Neuronal stem cell (in vitro differentiated cells): ENCODE data around the gene ZNF76.

Source experiments
- DNase-seq: peaks from one replicate; pipeline ENCODE4 v3.0.0-alpha.2; 2013; ENCODE audit warnings: low spot score
- H2AFZ ChIP-seq: one replicate; pipeline ENCODE4 v1.6.1; 2013; ENCODE audit warnings: mild to moderate bottlenecking, low read length, inconsistent platforms
- H2AK5ac ChIP-seq: 2 replicates; pipeline ENCODE4 v1.6.1; 2013; ENCODE audit warnings: low read depth, mild to moderate bottlenecking, inconsistent platforms, low read length, moderate library complexity, mixed read lengths
- H2BK120ac ChIP-seq: 2 replicates; pipeline ENCODE4 v1.6.1; 2013; ENCODE audit warnings: low read depth, mild to moderate bottlenecking, inconsistent platforms, low read length, moderate library complexity, mixed read lengths
- H2BK12ac ChIP-seq: one replicate; pipeline ENCODE4 v1.6.1; 2013; ENCODE audit warnings: low read length, inconsistent platforms
- H2BK15ac ChIP-seq: 2 replicates; pipeline ENCODE4 v1.6.1; 2013; ENCODE audit warnings: mild to moderate bottlenecking, low read length, inconsistent platforms, mixed read lengths
- H2BK5ac ChIP-seq: one replicate; pipeline ENCODE4 v1.6.1; 2013; ENCODE audit warnings: inconsistent platforms, mild to moderate bottlenecking, low read length, moderate library complexity
- H3K14ac ChIP-seq: one replicate; pipeline ENCODE4 v1.6.1; 2013; ENCODE audit warnings: low read length, inconsistent platforms
- H3K18ac ChIP-seq: 2 replicates; pipeline ENCODE4 v1.6.1; 2013; ENCODE audit warnings: low read length, inconsistent platforms
- H3K23ac ChIP-seq: 2 replicates; pipeline ENCODE4 v1.6.1; 2013; ENCODE audit warnings: low read depth, mild to moderate bottlenecking, mixed read lengths, low read length, inconsistent platforms; ENCODE audit not compliant: poor library complexity
- H3K27ac ChIP-seq: replicated peaks from 3 replicates; pipeline ENCODE4 v1.5.1; 2013; ENCODE audit warnings: low read length, inconsistent platforms
- H3K27me3 ChIP-seq, 3 experiments: 2 replicates each; pipeline ENCODE4 v1.6.1; 2013; ENCODE audit warnings: low read length in 3 of 3, mild to moderate bottlenecking in 2 of 3, inconsistent platforms in 1 of 3, low read depth in 1 of 3, mixed read lengths in 1 of 3, moderate library complexity in 1 of 3; ENCODE audit not compliant: control insufficient read depth in 3 of 3, insufficient read depth in 3 of 3
- H3K36me3 ChIP-seq, 2 donors: replicated peaks in 1 of 2; 2 replicates each; pipeline ENCODE4 v1.6.1; 2013; ENCODE audit warnings: low read length in 2 of 2; ENCODE audit not compliant: control insufficient read depth in 2 of 2, insufficient read depth in 2 of 2
- H3K4ac ChIP-seq: 2 replicates; pipeline ENCODE4 v1.6.1; 2013; ENCODE audit warnings: inconsistent platforms, mild to moderate bottlenecking, low read length, moderate library complexity
- H3K4me1 ChIP-seq, 2 donors: 1 replicate in 1 of 2; 2 replicates in 1 of 2; pipeline ENCODE4 v1.6.1; 2013; ENCODE audit warnings: low read length in 2 of 2, low read depth in 1 of 2; ENCODE audit not compliant: control insufficient read depth in 2 of 2, insufficient read depth in 1 of 2
- H3K4me2 ChIP-seq: one replicate; pipeline ENCODE4 v1.6.1; 2013; ENCODE audit warnings: mild to moderate bottlenecking, low read length, inconsistent platforms; ENCODE audit not compliant: insufficient read depth, poor library complexity, severe bottlenecking
- H3K4me3 ChIP-seq, 2 donors: 2 replicates each; pipeline ENCODE4 v1.5.1; 2013; ENCODE audit warnings: low read length in 2 of 2, mild to moderate bottlenecking in 2 of 2, inconsistent platforms in 1 of 2, moderate library complexity in 1 of 2
- H3K79me1 ChIP-seq: one replicate; pipeline ENCODE4 v1.6.1; 2013; ENCODE audit warnings: low read depth, mild to moderate bottlenecking, inconsistent platforms, low read length, moderate library complexity
- H3K9ac ChIP-seq: one replicate; pipeline ENCODE4 v1.6.1; 2013; ENCODE audit warnings: mild to moderate bottlenecking, low read depth, low read length, inconsistent platforms; ENCODE audit not compliant: poor library complexity
- H3K9me3 ChIP-seq, 2 donors: replicated peaks in 1 of 2; 2 replicates each; pipeline versions ENCODE3 to v1.6.1; 2013; ENCODE audit warnings: low read length in 2 of 2, mild to moderate bottlenecking in 2 of 2, inconsistent platforms in 1 of 2, low read depth in 1 of 2, mixed read lengths in 1 of 2, moderate library complexity in 1 of 2; ENCODE audit not compliant: control insufficient read depth in 2 of 2, insufficient read depth in 1 of 2
- H4K8ac ChIP-seq: one replicate; pipeline ENCODE4 v1.6.1; 2013; ENCODE audit warnings: low read depth, mild to moderate bottlenecking, inconsistent platforms, low read length, moderate library complexity
- H4K91ac ChIP-seq: one replicate; pipeline ENCODE4 v1.6.1; 2013; ENCODE audit warnings: low read length, low read depth, mild to moderate bottlenecking, inconsistent platforms; ENCODE audit not compliant: poor library complexity
- WGBS, 2 donors: extraction: QIAGEN DNeasy Blood & Tissue Kit; methylation state at CpG; one replicate each; pipeline ENCODE4 v1.1.7; 2013; ENCODE audit warnings: missing lambda C conversion rate in 2 of 2, mixed read lengths in 1 of 2; ENCODE audit not compliant: insufficient read length in 2 of 2, insufficient replicate concordance in 1 of 2; ENCODE audit errors: extremely low coverage in 2 of 2; 5-methylcytosine and 5-hydroxymethylcytosine counted together

ZNF76 gene

DNA sequence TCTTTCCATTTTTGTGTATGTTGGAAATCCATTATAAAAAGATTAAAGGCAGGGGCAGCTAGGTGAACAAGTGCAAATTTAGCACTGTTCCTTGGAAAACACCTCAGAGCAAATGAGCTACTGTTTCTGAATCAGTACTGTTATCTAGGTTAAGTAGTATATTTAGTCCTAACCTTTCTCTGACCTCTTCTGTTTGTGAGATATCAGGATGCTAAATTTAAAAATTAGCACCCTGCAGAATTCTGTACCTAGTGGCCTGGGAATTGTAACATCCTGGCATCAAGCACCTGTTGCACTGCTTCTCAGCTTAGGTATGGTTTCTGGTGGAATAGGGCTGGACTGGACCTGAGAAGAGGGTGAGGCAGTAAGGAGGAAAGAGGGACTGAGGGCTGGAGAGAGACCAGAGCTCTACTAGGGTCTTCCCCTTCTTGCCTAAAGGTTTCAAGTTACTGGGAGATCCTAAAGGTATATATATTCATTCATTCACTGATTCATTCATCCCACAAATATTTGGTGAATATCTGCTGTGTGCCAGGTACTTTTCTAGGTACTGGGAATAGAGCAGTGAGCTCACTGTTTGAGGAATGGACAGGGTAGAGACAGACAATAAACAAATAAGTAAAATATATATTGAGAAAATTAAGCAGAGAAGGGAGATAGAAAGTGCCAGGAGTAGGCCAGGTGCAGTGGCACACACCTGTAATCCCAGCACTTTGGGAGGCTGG is 5.2 kb downstream of the ZNF76 start:
- Histone ChIP-seq H3K27ac (no peak overlapping the region), H2BK15ac (no peak overlapping the region), H3K23ac (no peak overlapping the region), H2BK12ac (no peak overlapping the region), H3K36me3 (peaks cover 2 to 9% of the 10 kb centered on the region in 2 donors), H3K27me3 (no peaks in the 10 kb centered on the region), H2BK5ac (no peak overlapping the region), H3K4ac (no peak overlapping the region), H3K4me2 (no peak overlapping the region), H3K9ac (no peak overlapping the region), H3K9me3 (no peaks in the 10 kb centered on the region), H3K18ac (no peak overlapping the region), H3K14ac (no peak overlapping the region), H2BK120ac (no peak overlapping the region), H2AK5ac (no peak overlapping the region), H3K4me1 (peaks cover 5% of the 10 kb centered on the region in 2 donors), H2AFZ (no peak overlapping the region), H3K79me1 (peaks cover 6% of the 10 kb centered on the region), H4K8ac (no peak overlapping the region), H4K91ac (no peak overlapping the region), H3K4me3 (no peak overlapping the region)
- DNase-seq, result no peak

DNA sequence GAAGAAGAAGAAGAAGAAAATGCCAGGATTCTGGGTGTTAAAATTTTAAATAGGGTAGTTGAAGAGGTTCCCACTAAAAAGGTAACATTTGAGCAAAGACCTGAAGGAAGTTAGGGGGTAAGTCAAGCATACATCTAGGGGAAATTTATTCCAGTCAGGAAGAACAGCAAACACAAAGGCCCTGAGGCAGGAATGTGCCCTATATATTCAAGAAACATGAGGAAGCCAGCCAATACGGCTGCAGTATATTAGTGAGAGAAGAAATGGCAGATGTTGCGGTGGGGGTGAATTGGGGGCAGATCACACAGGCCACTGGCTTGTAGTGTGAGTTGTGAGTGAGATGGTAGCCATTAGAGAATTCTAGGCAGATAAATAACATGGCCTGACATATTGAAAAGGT is 6.0 kb downstream of the ZNF76 start:
- Histone ChIP-seq H3K23ac (no peak overlapping the region), H3K18ac (no peak overlapping the region), H2BK12ac (no peak overlapping the region), H4K8ac (no peak overlapping the region), H3K4ac (no peak overlapping the region), H3K9ac (no peak overlapping the region), H3K27me3 (no peaks in the 10 kb centered on the region), H2BK5ac (no peak overlapping the region), H2BK120ac (no peak overlapping the region), H3K79me1 (peaks cover 3% of the 10 kb centered on the region), H2AK5ac (no peak overlapping the region), H3K4me2 (no peak overlapping the region), H3K14ac (no peak overlapping the region), H3K27ac (no peak overlapping the region), H4K91ac (no peak overlapping the region), H2AFZ (no peak overlapping the region), H3K36me3 (peaks cover 2 to 9% of the 10 kb centered on the region in 2 donors), H3K4me1 (peaks cover 2% of the 10 kb centered on the region in 2 donors), H3K9me3 (no peaks in the 10 kb centered on the region), H2BK15ac (no peak overlapping the region), H3K4me3 (no peak overlapping the region)
- no CpG with 5 or more reads among the region's 2 CpGs for WGBS, 2 donors
- DNase-seq, result no peak

DNA sequence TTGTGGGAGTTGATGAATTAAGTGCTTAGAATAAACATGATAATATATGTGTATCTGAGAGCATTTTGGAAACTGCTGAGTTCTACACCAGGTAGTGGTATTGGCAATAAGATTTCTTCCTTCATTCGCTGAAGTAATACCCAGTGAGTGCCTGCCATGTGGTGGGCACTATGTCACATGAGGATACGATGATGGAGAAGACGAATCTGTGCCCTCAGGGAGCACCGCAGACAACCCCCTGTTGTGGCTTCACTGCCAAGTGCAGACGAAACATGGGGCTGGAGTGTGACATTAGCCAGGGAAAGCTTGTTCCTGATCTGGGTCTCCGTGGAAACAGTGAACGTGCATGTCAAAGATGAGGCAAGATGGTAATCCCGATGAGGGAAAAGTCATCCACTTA is 7.9 kb downstream of the ZNF76 start:
- H4K8ac ChIP-seq, result no peak overlapping the region
- H3K27me3 ChIP-seq, result no peaks in the 10 kb centered on the region
- H2AFZ ChIP-seq, result no peak overlapping the region
- no peak overlapping the region for H4K91ac ChIP-seq
- H3K4ac ChIP-seq, result no peak overlapping the region
- no peak overlapping the region for H2BK15ac ChIP-seq
- H3K79me1 ChIP-seq, result peaks cover 3% of the 10 kb centered on the region
- H3K23ac ChIP-seq, result no peak overlapping the region
- H2BK120ac ChIP-seq, result no peak overlapping the region
- no peak overlapping the region for H3K4me2 ChIP-seq
- H2BK12ac ChIP-seq, result no peak overlapping the region
- H3K9ac ChIP-seq, result no peak overlapping the region
- no peak for DNase-seq
- no peak overlapping the region for H3K18ac ChIP-seq
- peaks cover 2 to 16% of the 10 kb centered on the region in 2 donors for H3K36me3 ChIP-seq
- WGBS, 2 donors, result no CpG with 5 or more reads among the region's 8 CpGs
- H3K4me1 ChIP-seq, result peaks cover 0 to 2% of the 10 kb centered on the region in 2 donors
- H2AK5ac ChIP-seq, result no peak overlapping the region
- H3K4me3 ChIP-seq, result no peak overlapping the region
- no peak overlapping the region for H3K14ac ChIP-seq
- no peak overlapping the region for H3K27ac ChIP-seq
- H2BK5ac ChIP-seq, result no peak overlapping the region
- H3K9me3 ChIP-seq, result no peaks in the 10 kb centered on the region

DNA sequence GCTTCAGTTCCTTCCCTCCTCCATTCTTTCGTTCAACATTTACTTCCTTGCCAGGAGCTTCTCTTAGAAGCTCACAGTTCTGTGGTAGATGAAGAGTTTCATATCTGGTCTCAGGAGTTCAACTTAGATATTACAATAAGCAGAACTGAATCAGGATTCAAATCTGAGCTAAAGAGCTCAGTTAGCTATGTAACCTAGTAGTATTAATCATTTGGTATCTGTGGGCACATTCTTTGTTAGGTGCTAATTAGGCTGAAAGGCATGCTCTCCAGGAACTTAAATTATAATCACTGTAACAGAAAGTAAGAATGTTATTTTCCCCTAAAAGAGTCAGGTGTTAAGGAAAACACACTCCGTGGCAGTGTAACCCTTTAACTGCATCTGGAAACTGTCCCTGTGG is 8.4 kb downstream of the ZNF76 start:
- H3K9me3 ChIP-seq, result no peaks in the 10 kb centered on the region
- no peak overlapping the region for H3K27ac ChIP-seq
- no peak for DNase-seq
- H4K8ac ChIP-seq, result no peak overlapping the region
- H2BK5ac ChIP-seq, result no peak overlapping the region
- H2BK12ac ChIP-seq, result no peak overlapping the region
- H3K36me3 ChIP-seq, result peaks cover 2 to 18% of the 10 kb centered on the region in 2 donors
- no peak overlapping the region for H3K9ac ChIP-seq
- no peak overlapping the region for H2BK120ac ChIP-seq
- no peak overlapping the region for H3K23ac ChIP-seq
- peaks cover 0 to 2% of the 10 kb centered on the region in 2 donors for H3K4me1 ChIP-seq
- no peaks in the 10 kb centered on the region for H3K27me3 ChIP-seq
- H3K14ac ChIP-seq, result no peak overlapping the region
- no peak overlapping the region for H2AK5ac ChIP-seq
- H3K79me1 ChIP-seq, result peaks cover 3% of the 10 kb centered on the region
- H3K4ac ChIP-seq, result no peak overlapping the region
- H3K4me2 ChIP-seq, result no peak overlapping the region
- no peak overlapping the region for H4K91ac ChIP-seq
- no peak overlapping the region for H3K4me3 ChIP-seq
- WGBS, 2 donors, result no CpG with 5 or more reads among the region's 2 CpGs
- H2BK15ac ChIP-seq, result no peak overlapping the region
- no peak overlapping the region for H3K18ac ChIP-seq
- no peak overlapping the region for H2AFZ ChIP-seq
